Thoracic aorta (tissue), 2 donors: ENCODE measurements around the gene PRKN. TPM values are rescaled to one million over a fixed set of nuclear protein-coding genes. Genes with fewer than 3 reads are reported as not detected.

Experiments
- ATAC-seq: fragments of 150-250 bp; one replicate; pipeline ENCODE4 v1.8.0; 2017; ENCODE audit warnings: low read depth; ENCODE audit not compliant: insufficient number of reproducible peaks, low FRiP score
- DNase-seq: peaks from one replicate; pipeline ENCODE4 v3.0.0-alpha.2; 2020; ENCODE audit warnings: low spot score
- H3K27ac ChIP-seq, 2 donors: fragments of 200-600 bp; sonication (generic); 1 replicate in 1 of 2; 2 replicates in 1 of 2; pipeline ENCODE4 v1.5.1; 2016; ENCODE audit warnings: mild to moderate bottlenecking in 2 of 2, moderate library complexity in 2 of 2
- H3K27me3 ChIP-seq: fragments of 200-600 bp; sonication (generic); replicated peaks from 2 replicates; pipeline ENCODE4 v1.6.0; 2016; ENCODE audit warnings: mild to moderate bottlenecking; ENCODE audit not compliant: insufficient read depth
- H3K36me3 ChIP-seq: fragments of 200-600 bp; sonication (generic); one replicate; pipeline ENCODE4 v1.5.1; 2016
- H3K4me1 ChIP-seq, 2 donors: fragments of 200-600 bp; sonication (generic); 1 replicate in 1 of 2; 2 replicates in 1 of 2; pipeline versions ENCODE4 v1.5.1 to v1.6.0; 2016; ENCODE audit warnings: low read depth in 2 of 2, mild to moderate bottlenecking in 1 of 2; ENCODE audit not compliant: control insufficient read depth in 1 of 2
- H3K4me3 ChIP-seq: fragments of 200-600 bp; sonication (generic); 2 replicates; pipeline ENCODE4 v1.5.1; 2016; ENCODE audit warnings: mild to moderate bottlenecking
- H3K9me3 ChIP-seq: fragments of 200-600 bp; sonication (generic); 2 replicates; pipeline ENCODE4 v1.5.1; 2016
- CTCF ChIP-seq: fragments of 200-600 bp; sonication (generic); IDR thresholded peaks from one replicate; pipeline ENCODE4 v1.5.1; 2019; ENCODE audit warnings: antibody characterized with exemption
- total RNA-seq, 2 donors: library from RNA; depleted of rRNA; stranded (reverse); fragments of >200 nt; gene quantifications; one replicate each; pipeline versions ENCODE4 v1.1.0 to v1.2.3, GENCODE V29; 2016

PRKN gene
- total RNA-seq, 2 donors from 2014 or later: 10.4 to 23.8 TPM

GRCh38 chr6:161302949-161303348 is 1424.6 kb downstream of the PRKN start:
- no peak overlapping the region for H3K4me3 ChIP-seq
- no peaks in the 10 kb centered on the region for H3K36me3 ChIP-seq
- no peak for DNase-seq
- H3K9me3 ChIP-seq: no peaks in the 10 kb centered on the region
- no peak for ATAC-seq
- TF ChIP-seq CTCF: no peak
- no peaks in the 10 kb centered on the region for H3K27me3 ChIP-seq
- H3K4me1 ChIP-seq: no peaks in the 10 kb centered on the region
- H3K27ac ChIP-seq: no peak overlapping the region

GRCh38 chr6:161301338-161301737 is 1426.2 kb downstream of the PRKN start:
- Histone ChIP-seq H3K36me3 (no peaks in the 10 kb centered on the region), H3K4me1 (no peaks in the 10 kb centered on the region), H3K9me3 (no peaks in the 10 kb centered on the region), H3K27ac (no peak overlapping the region), H3K4me3 (no peak overlapping the region), H3K27me3 (no peaks in the 10 kb centered on the region)
- ATAC-seq (no peak), DNase-seq (no peak)
- no peak for TF ChIP-seq CTCF

GRCh38 chr6:161300823-161301222 is 1426.7 kb downstream of the PRKN start:
- H3K27ac ChIP-seq: no peak overlapping the region
- no peak for ATAC-seq
- H3K4me1 ChIP-seq: no peaks in the 10 kb centered on the region
- no peaks in the 10 kb centered on the region for H3K9me3 ChIP-seq
- no peak for TF ChIP-seq CTCF
- H3K4me3 ChIP-seq: no peak overlapping the region
- H3K27me3 ChIP-seq: no peaks in the 10 kb centered on the region
- DNase-seq: no peak
- no peaks in the 10 kb centered on the region for H3K36me3 ChIP-seq

GRCh38 chr6:161299726-161300125 is 1427.8 kb downstream of the PRKN start:
- H3K27me3 ChIP-seq: no peaks in the 10 kb centered on the region
- no peaks in the 10 kb centered on the region for H3K9me3 ChIP-seq
- no peak overlapping the region for H3K4me3 ChIP-seq
- H3K27ac ChIP-seq: no peak overlapping the region
- H3K4me1 ChIP-seq: no peaks in the 10 kb centered on the region
- ATAC-seq (no peak), DNase-seq (no peak)
- no peaks in the 10 kb centered on the region for H3K36me3 ChIP-seq
- TF ChIP-seq CTCF: no peak

Other genes starting within 250 kb of the PRKN start
- 10 to 100 TPM in 1 of 2 donors, not detected in 1; 13.0 TPM for gene PACRG, start 208 bp upstream of the PRKN start, total RNA-seq